Suppressor macrophage treated with lipopolysaccharide for 4 hours (primary cell): Measurements from ENCODE around the gene MIPEP.

Source experiments
- DNase-seq: peaks from one replicate; pipeline ENCODE4 v3.0.0-alpha.2; 2020

MIPEP gene

DNA sequence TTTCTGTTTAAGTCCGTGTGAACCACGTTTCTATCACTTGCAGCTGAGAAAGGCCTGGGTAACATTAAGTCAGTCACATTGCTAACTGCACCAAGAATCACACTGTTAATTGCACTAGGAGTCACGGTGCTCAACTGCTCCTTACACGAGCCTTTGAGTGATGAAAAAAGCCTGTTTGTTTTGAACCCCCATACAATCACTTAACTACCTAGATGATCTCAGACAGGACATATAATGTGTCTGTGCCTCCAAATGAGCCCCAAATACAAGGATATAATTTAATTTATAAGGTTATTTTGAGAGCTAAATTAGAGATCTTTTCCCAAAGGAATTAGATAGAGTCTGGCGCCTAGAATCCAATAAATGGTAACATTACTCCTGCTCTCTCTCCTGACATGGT, 84.1 kb downstream of the MIPEP start:
- no peak for DNase-seq

DNA sequence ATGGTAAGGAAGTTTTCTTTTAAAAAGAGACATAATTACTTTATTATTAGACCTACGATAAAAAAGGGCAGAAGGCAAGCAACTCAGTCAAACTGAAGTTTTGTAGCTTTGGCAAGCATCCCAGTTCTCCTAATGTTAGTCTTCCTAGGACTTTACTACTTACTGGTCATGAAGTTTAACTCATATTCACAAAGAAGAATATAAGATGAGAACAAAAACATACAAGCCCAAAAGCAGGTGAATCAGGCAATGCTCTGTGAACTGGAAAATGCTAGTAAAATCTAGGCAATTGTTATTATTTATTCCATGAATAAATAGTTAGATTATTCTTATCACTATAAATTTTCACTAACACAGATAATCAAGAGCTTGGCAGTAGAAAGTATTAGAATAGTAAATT, 85.0 kb downstream of the MIPEP start:
- no peak for DNase-seq

- DNase-seq = no peak
Measured at GRCh38 chr13:23801141-23801540, 88.1 kb downstream of the MIPEP start.

GRCh38 chr13:23799945-23800344, 89.3 kb downstream of the MIPEP start:
- DNase-seq = no peak

DNA sequence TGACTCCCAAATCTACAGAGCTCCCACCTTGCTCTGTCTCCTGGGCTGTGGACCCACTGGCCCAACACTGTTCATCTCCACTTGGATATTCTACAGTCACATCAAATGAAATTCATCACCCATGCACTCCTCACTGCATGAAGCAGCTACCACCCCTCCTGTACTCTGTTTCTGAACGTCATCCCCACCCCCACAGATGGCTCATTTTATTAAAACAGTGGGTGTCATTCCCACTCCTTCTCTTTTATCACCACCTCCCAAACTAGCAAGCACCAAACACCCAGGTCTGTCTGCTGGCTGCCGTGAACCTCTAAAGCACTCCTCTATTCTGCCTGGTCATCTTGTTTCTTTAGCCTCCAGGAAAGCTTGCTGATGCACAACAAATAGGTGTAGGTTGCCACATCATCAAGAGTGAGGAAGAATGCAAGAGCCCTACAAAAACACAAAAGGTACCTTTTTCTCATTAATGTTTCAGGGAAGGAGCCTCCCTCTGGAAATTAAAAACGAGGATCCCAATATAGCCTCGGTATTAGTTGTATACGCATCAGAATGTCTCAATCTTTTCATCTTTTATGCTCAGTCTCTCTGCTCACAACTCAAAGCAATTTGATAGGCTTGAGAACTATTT, 91.8 kb downstream of the MIPEP start:
- DNase-seq = no peak

- DNase-seq = no peak
Measured at GRCh38 chr13:23796551-23796950, 92.6 kb downstream of the MIPEP start.

DNA sequence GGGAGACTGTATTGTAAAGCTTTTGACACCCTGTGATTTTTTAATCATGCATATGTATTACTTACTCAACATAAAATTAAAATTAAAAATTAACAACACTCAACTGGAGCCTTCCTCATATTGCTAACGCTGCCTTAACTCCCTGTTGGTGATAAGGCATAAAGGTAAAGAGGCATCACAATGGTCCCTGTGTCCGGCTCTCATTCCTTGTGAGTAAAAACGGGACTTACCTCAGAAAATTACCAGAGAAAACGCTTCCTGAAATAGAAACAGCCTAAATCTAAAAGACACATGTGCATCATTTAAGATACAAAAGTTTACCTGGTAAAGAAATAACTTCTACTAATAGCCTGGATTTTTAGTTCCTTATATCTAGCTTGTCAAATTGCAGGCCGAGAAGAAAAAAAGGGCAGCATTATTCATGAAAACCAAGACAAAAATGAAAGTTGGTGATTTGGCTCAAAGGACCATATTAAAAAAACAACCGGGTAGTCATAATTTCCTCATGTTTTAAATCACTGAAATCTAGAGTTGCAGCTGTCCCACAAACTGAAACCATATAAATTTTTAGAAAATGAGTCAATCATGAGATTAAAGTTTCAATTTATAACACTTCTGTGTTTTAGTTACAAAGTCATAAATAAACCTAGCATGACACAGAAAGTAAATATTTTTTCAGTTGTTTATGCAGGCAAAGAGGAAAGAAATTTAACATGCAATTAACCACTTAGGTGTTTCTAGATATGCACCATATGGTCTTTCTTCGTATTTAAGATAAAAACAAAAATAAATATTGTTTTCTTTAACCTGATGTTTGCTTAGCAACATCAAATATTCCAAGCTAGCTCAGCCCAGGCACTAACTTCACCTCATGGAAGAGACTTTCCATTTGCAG, 94.7 kb downstream of the MIPEP start:
- DNase-seq = peak; percentile 8

GRCh38 chr13:23793711-23794110, 95.5 kb downstream of the MIPEP start:
- DNase-seq = no peak

- DNase-seq = peak; percentile 2
Measured at GRCh38 chr13:23792680-23793079, 96.5 kb downstream of the MIPEP start.

DNA sequence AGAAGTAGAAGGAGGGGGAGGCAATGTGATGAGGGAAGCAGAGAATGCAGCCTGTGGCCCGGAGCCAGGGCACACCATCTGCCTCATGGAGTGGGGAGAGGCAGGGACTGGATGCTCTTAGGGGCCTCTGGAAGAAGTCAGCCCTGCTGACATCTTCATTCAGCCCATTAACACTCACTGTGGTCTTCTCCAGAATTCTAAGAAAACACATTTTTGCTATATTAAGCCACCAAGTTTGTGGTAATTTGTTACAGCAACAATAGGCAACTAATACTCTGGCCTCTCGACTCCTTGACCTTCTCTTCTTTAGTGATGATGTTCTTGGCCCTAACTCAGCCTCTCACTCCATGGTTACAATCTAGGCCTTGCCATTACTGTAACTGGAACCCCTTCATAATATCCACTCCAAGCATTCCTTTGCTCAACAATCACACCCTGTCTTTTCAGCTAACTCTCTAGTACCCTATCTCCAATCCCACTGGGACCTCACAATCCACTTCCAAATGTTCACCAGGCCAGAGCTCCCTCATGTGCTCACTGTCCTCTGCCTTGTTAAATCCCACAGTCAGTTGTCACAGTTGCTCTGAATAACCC, 98.5 kb downstream of the MIPEP start:
- no peak for DNase-seq

DNA sequence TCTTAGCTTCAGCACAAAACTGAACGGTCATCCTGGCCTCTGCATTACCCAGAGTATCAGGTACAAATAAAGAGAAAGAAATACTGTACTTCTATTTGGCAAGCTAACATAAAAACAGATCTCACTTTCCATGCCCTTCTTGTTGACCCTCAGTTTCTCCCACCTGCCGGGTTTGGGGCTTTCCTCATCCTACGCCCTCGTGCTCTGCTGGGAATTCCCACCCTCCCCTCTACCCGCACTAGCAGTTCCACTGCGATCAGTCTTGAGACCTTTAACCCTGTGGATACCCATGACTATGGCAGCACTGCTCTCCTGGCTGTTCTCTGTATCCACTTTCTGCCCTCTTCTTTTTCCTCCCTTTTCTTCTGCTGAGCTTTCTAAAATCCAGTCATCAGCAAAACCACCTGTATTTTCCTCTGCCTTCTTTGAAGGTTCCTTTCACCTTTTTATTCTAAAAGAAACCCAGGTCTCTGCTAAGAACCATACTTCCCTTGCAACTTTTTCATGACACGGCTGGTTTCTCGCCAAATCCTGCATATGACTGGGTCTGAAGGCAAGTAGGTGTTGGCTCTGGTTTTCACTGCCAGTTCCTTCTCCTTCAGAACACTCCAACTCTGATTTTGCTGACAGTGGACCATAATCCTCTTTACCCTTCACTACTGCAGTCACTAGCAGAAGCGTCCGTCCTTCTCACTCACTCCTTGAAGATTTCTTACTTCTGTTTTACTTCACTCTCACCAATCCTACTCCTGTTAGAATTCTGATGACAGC, 99.4 kb downstream of the MIPEP start:
- no peak for DNase-seq

DNA sequence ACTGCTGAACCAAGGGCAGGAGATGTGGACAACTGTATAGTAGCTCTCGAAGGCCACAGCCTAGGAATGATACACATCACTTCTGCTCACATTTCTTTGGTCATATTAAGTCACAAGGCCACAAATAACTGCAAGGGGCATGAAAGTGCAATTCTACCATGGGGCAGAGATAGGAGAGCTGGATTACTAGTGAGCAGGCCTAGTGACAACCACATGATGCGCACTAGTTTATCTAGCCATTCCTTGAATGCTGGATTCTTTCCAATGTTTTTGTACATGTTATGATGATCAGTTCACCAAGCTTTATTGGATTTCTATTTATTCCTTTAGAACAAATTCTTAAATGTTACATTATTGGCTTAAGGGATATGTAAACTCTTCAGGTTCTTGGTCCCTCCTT, 100.7 kb downstream of the MIPEP start:
- DNase-seq = no peak

DNA sequence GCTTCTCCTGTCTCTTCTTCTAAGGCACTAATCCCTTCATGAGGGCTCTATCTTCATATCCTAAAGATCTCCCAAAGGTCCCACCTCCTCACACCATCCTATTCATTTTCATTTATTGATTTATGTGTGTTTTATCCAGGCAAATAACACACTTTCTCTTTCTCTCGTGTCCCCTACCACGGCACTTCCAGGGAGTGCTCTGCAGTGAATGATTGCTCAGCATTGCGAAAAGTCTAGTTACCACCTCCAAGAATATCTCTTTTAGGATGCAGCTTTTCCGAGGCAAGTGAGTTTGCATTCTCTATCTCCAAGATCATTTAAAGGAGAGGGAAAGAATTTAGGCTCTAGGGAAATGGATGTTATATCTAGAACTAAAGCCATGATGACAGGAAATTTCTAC, 101.7 kb downstream of the MIPEP start:
- DNase-seq = no peak

GRCh38 chr13:23786607-23787006, 102.6 kb downstream of the MIPEP start:
- DNase-seq = no peak

GRCh38 chr13:23778879-23779278, 110.3 kb downstream of the MIPEP start:
- DNase-seq = peak; percentile 3

DNA sequence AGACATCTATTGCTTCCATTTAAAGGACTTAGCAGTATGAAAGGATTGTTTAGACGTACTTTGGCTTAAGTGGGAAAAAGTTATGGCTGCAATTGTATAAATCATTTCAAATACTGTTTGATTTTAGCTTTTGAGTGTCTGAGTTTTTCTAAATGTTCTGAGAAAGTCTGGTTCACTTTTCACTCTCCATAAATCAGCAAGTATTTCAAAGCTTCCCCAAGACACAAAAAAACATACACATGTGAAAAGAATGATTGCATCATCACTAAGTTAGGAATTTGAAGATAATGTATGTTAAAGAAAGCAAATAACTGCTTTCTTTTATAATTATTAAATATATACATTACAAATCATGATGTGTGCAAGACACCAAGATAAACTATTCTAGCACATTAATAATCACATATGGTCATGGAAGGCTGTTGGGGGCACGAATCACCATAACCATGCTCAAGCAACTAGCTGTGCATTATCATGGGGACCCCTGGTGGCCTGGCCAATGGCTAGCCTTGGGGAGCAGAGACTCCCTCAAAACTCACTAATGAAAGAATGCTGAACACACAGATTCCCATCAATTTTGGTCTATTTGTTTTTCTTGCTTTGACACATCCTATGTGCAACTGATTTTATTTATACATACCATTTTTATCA, 111.1 kb downstream of the MIPEP start:
- no peak for DNase-seq

DNA sequence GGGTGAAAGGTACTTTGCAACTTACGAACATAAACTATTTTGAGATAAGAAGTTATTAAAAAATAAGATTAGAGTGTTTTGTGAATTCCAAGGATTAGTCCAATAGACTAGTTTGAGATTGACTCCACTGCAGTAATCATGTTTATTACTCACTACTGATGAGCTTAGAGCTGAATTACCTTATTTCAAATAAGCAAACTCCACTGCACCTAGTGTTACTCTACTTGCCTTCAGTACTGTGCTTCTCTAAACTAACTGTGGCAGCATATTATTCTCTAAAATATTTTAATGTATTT, 111.7 kb downstream of the MIPEP start:
- DNase-seq = no peak

DNA sequence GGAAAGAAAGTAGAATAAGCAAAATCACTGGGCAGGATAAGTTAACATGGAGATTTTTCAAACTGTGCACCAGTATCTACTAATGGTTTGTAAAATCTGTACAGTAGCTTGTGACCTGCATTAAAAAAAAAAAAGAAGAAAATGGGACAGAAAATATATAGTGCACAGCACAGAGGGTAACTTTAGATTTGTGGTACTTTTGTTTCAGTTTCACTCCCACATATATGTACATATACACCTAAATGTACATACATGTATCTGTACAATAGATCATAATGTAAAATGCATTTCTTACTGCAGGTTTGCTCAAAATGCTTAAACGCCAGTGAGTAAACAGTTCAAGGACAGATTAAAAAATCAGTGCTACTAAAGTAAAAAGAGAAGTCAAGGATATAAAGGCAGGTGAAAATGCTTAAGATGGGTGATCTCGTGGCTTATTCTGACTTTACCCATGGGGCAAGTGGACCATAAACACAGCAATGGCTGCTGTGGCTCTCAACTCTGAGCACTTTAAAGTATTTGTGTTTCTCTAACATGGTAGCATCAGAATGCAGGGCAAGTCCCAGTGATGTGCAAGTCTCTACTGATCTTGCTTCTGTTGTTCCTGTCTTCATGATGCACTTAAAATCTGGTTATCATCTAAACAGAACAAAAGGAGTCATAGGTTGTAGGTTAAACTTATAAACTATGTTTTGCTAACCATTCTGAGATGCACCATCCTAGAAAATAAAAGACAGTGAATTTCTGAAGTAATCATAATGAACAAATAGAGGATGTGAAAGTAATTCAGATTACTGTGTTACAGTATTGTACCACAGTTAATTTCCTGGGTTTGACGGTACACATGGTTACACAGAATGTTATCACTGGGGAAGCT, 112.3 kb downstream of the MIPEP start:
- DNase-seq = peak; percentile 9

DNA sequence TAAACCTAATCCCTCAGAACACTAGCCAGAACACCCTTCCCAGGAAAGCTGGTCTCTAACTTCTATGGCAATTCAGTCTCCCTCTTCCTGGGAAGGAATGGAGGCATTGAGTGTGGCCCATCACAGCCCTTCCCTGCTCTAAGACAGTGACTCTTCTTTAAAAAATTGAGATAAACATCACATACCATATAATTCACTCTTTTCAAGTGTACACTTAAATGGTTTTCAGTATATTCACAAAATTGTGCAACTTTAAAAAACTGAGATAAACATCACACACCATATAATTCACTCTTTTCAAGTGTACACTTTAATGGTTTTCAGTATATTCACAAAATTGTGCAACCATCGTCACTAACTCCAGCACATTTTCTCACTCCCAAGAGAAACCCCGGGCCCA, 116.5 kb downstream of the MIPEP start:
- DNase-seq = no peak

DNA sequence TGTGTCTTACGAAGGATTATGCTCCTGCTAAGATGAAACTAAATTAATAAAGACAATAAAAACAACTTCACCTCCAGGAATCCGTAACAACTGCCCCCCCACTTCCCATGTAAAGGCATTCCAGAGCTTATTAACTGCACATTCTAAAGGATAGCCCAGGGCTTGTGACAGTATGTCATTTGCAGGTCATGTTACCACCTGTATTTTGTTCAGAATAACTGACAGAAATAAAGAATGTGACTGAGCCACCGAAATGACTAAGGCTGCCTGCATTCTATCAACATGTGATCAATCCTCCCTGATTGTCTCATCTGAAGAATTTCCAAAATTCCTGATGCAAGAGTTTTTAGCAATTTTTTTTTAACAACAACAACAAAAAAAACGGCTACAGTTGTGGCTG, 117.2 kb downstream of the MIPEP start:
- DNase-seq = no peak

GRCh38 chr13:23771552-23771951, 117.6 kb downstream of the MIPEP start:
- no peak for DNase-seq

DNA sequence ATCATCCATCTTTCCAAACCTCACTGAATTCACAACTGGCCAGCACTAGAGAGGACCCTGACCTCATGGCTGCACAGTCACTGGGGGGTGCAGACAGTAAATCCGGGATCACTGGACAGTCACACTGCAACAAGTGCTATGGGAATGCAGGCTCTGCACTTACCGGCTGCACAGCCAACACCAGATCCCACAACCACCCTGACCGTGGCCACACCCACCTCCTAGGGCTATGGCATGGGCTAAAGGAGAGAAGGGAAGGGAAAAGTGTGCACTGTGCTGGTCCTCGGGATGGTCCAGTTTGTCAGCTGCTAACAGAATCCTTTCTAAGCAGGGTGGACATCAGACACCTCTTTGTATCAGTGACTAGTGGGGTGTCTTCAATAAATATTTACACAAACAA, 118.2 kb downstream of the MIPEP start:
- DNase-seq = no peak
